CD14-positive monocyte (primary cell): ENCODE results near the gene HS6ST2. TPM values are rescaled to one million over a fixed set of nuclear protein-coding genes. Genes with fewer than 3 reads are reported as not detected.

Experiments
- DNase-seq, 3 donors: peaks; one replicate each; pipeline ENCODE4 v3.0.0-alpha.2; 2011 to 2022
- H2AFZ ChIP-seq: 2 replicates; pipeline ENCODE4 v1.6.0; 2012; ENCODE audit warnings: mild to moderate bottlenecking, low read depth, low read length, inconsistent platforms; ENCODE audit not compliant: insufficient read depth, poor library complexity, severe bottlenecking
- H3K27ac ChIP-seq, 2 donors: 1 replicate in 1 of 2; 2 replicates in 1 of 2; pipeline ENCODE4 v1.5.1; 2012 to 2013; ENCODE audit warnings: low read length in 2 of 2, control low read depth in 1 of 2, inconsistent platforms in 1 of 2, low read depth in 1 of 2, mild to moderate bottlenecking in 1 of 2
- H3K27me3 ChIP-seq, 2 donors: one replicate each; pipeline versions ENCODE4 v1.6.0 to v1.6.1; 2011 to 2013; ENCODE audit warnings: low read length in 2 of 2; ENCODE audit not compliant: control insufficient read depth in 2 of 2, insufficient read depth in 2 of 2
- H3K36me3 ChIP-seq, 2 donors: replicated peaks in 1 of 2; 1 replicate in 1 of 2; 2 replicates in 1 of 2; pipeline versions ENCODE4 v1.5.1 to v1.6.1; 2012 to 2013; ENCODE audit warnings: low read length in 2 of 2, control low read depth in 1 of 2, inconsistent platforms in 1 of 2, mild to moderate bottlenecking in 1 of 2; ENCODE audit not compliant: insufficient read depth in 2 of 2, control insufficient read depth in 1 of 2
- H3K4me1 ChIP-seq, 2 donors: 1 replicate in 1 of 2; 2 replicates in 1 of 2; pipeline versions ENCODE4 v1.5.1 to v1.6.1; 2012 to 2013; ENCODE audit warnings: low read length in 2 of 2, control low read depth in 1 of 2, inconsistent platforms in 1 of 2, mild to moderate bottlenecking in 1 of 2, moderate library complexity in 1 of 2; ENCODE audit not compliant: insufficient read depth in 2 of 2, control insufficient read depth in 1 of 2
- H3K4me2 ChIP-seq: replicated peaks from 2 replicates; pipeline ENCODE3; 2012; ENCODE audit warnings: low read length, moderate library complexity, mild to moderate bottlenecking; ENCODE audit not compliant: poor library complexity, severe bottlenecking; ENCODE audit errors: extremely low read depth
- H3K4me3 ChIP-seq, 3 experiments: fragments of 200-600 bp in 1 of 3; sonication (generic) in 1 of 3; replicated peaks in 1 of 3; 1 replicate in 2 of 3; 2 replicates in 1 of 3; pipeline ENCODE4 v1.5.1; 2011 to 2013; ENCODE audit warnings: low read length in 3 of 3, mild to moderate bottlenecking in 3 of 3, control low read depth in 2 of 3, low read depth in 2 of 3, inconsistent platforms in 1 of 3, moderate library complexity in 1 of 3
- H3K79me2 ChIP-seq: 2 replicates; pipeline ENCODE4 v1.6.0; 2012; ENCODE audit warnings: mild to moderate bottlenecking, control low read depth, inconsistent platforms, low read length, moderate library complexity; ENCODE audit not compliant: insufficient read depth
- H3K9ac ChIP-seq: 2 replicates; pipeline ENCODE4 v1.6.0; 2017; ENCODE audit warnings: low read length, mild to moderate bottlenecking; ENCODE audit not compliant: insufficient read depth, poor library complexity, severe bottlenecking
- H3K9me3 ChIP-seq, 2 donors: replicated peaks in 1 of 2; 1 replicate in 1 of 2; 2 replicates in 1 of 2; pipeline versions ENCODE4 v1.5.1 to v1.6.1; 2012 to 2013; ENCODE audit warnings: low read length in 2 of 2, control low read depth in 1 of 2; ENCODE audit not compliant: control insufficient read depth in 1 of 2, insufficient read depth in 1 of 2
- H4K20me1 ChIP-seq: 2 replicates; pipeline ENCODE4 v1.6.0; 2012; ENCODE audit warnings: mild to moderate bottlenecking, low read length, control low read depth, moderate library complexity; ENCODE audit not compliant: insufficient read depth
- H3K27ac Mint-ChIP-seq, 7 donors: one replicate each; pipeline ENCODE4 v1.8.0; 2020; ENCODE audit warnings: mild to moderate bottlenecking in 7 of 7, mixed read lengths in 7 of 7, moderate library complexity in 6 of 7, inconsistent platforms in 2 of 7
- H3K27me3 Mint-ChIP-seq, 3 donors: one replicate each; pipeline ENCODE4 v1.8.0; 2021 to 2022; ENCODE audit warnings: low read depth in 3 of 3, mild to moderate bottlenecking in 3 of 3, mixed read lengths in 3 of 3, moderate library complexity in 3 of 3, inconsistent platforms in 1 of 3
- H3K36me3 Mint-ChIP-seq, 2 donors: one replicate each; pipeline ENCODE4 v1.8.0; 2020; ENCODE audit warnings: mixed read lengths in 2 of 2, inconsistent platforms in 1 of 2, mild to moderate bottlenecking in 1 of 2
- H3K4me1 Mint-ChIP-seq: one replicate; pipeline ENCODE4 v1.8.0; 2020; ENCODE audit warnings: mild to moderate bottlenecking, mixed read lengths
- H3K4me3 Mint-ChIP-seq, 2 donors: one replicate each; pipeline ENCODE4 v1.8.0; 2020; ENCODE audit warnings: mild to moderate bottlenecking in 2 of 2, mixed read lengths in 2 of 2, moderate library complexity in 1 of 2
- H3K9me3 Mint-ChIP-seq, 7 donors: one replicate each; pipeline ENCODE4 v1.8.0; 2020 to 2022; ENCODE audit warnings: mixed read lengths in 7 of 7, mild to moderate bottlenecking in 6 of 7, moderate library complexity in 6 of 7, inconsistent platforms in 2 of 7
- WGBS: methylation state at CpG from one replicate; pipeline ENCODE4 v1.1.5; 2013; ENCODE audit warnings: missing lambda C conversion rate; ENCODE audit not compliant: insufficient coverage; 5-methylcytosine and 5-hydroxymethylcytosine counted together
- intact Hi-C, 2 donors: fragments of 100-400 bp; cut with micrococcal nuclease; formaldehyde crosslinking; loops; one replicate each; pipeline versions ENCODE4 v1.15.0 to v1.15.1; 2023
- polyA plus RNA-seq, 3 donors: library from polyadenylated mRNA; depleted of rRNA in 1 of 3; unstranded in 2 of 3; stranded (reverse) in 1 of 3; fragments of 300-500 nt in 2 of 3; fragments of >200 nt in 1 of 3; fragmentation: Illumina TruSeq in 2 of 3; gene quantifications; 1 replicate in 2 of 3; 2 replicates in 1 of 3; pipeline ENCODE4 v1.2.3, GENCODE V29; 2012 to 2021
- TF ChIP-seq, protein P1 (sequence below): fragments of 200-600 bp; IDR thresholded peaks from one replicate; pipeline ENCODE4 v1.8.0; 2022; ENCODE audit warnings: antibody characterized with exemption, mild to moderate bottlenecking

HS6ST2 gene
- polyA plus RNA-seq, 3 donors, result not detected

DNA sequence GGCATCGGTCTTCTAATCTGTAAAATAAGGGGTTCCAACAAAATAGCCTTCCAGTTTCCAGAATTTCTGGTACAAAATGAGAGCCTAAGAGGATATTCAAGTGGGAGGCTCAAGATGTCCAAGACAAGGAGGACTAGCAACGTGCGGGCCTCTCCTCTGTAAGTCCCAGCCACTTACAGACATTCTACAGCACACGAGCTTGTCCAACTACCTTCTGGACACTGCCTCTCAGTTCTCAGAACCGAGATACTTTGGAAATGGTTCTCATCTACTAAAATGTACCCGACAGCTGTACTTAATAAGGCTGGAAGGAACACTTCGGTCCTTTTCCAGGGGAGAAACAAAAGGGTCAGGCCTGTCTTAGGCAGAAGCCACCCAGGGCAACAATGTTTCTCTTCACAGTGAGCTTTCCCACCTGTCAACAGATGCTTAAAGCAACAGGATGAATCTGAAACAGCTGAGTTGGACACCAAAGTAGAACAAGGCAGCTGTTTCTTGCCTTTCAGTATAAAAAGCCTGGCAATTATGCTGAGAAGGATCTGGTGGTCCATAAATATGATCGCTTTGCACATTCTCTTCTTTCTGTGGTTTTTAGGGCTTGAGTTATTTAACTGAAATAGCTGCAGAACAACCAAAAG lies 127.0 kb downstream of the HS6ST2 start:
- TF ChIP-seq, protein P1, sequence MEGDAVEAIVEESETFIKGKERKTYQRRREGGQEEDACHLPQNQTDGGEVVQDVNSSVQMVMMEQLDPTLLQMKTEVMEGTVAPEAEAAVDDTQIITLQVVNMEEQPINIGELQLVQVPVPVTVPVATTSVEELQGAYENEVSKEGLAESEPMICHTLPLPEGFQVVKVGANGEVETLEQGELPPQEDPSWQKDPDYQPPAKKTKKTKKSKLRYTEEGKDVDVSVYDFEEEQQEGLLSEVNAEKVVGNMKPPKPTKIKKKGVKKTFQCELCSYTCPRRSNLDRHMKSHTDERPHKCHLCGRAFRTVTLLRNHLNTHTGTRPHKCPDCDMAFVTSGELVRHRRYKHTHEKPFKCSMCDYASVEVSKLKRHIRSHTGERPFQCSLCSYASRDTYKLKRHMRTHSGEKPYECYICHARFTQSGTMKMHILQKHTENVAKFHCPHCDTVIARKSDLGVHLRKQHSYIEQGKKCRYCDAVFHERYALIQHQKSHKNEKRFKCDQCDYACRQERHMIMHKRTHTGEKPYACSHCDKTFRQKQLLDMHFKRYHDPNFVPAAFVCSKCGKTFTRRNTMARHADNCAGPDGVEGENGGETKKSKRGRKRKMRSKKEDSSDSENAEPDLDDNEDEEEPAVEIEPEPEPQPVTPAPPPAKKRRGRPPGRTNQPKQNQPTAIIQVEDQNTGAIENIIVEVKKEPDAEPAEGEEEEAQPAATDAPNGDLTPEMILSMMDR, result no peak
- Histone ChIP-seq H3K4me2 (no peak overlapping the region), H3K27me3 (peaks cover 0 to 12% of the 10 kb centered on the region in 2 donors), H2AFZ (no peak overlapping the region), H3K9me3 (no peaks in the 10 kb centered on the region), H3K36me3 (no peaks in the 10 kb centered on the region), H3K27ac (no peak overlapping the region), H3K79me2 (no peaks in the 10 kb centered on the region), H3K4me3 (no peak overlapping the region), H3K9ac (no peak overlapping the region), H3K4me1 (no peaks in the 10 kb centered on the region), H4K20me1 (no peaks in the 10 kb centered on the region)
- H3K27ac Mint-ChIP-seq, result no peak overlapping the region
- no peaks in the 10 kb centered on the region for H3K4me1 Mint-ChIP-seq
- no peak overlapping the region for H3K4me3 Mint-ChIP-seq
- H3K9me3 Mint-ChIP-seq, result no peaks in the 10 kb centered on the region
- WGBS, result 100% methylated on average over 2 of the region's 8 CpGs
- H3K27me3 Mint-ChIP-seq, result peaks cover 0 to 7% (median 4%) of the 10 kb centered on the region in 3 donors
- no peak for DNase-seq
- intact Hi-C loops, result no loop called here
- no peaks in the 10 kb centered on the region for H3K36me3 Mint-ChIP-seq

GRCh38 chrX:132822634-132823012 lies 135.8 kb downstream of the HS6ST2 start:
- no peaks in the 10 kb centered on the region for H3K27me3 ChIP-seq
- intact Hi-C loops, result no loop called here
- no peaks in the 10 kb centered on the region for H3K36me3 ChIP-seq
- no peaks in the 10 kb centered on the region for H3K9me3 ChIP-seq
- no peak overlapping the region for H3K4me2 ChIP-seq
- Mint-ChIP-seq H3K4me3 (no peak overlapping the region), H3K27ac (no peak overlapping the region), H3K36me3 (no peaks in the 10 kb centered on the region), H3K4me1 (no peaks in the 10 kb centered on the region), H3K9me3 (no peaks in the 10 kb centered on the region), H3K27me3 (peaks cover 0 to 2% (median 2%) of the 10 kb centered on the region in 3 donors)
- H3K4me3 ChIP-seq, result no peak overlapping the region
- H3K9ac ChIP-seq, result no peak overlapping the region
- no peak for DNase-seq
- no peaks in the 10 kb centered on the region for H3K79me2 ChIP-seq
- H2AFZ ChIP-seq, result no peak overlapping the region
- no peaks in the 10 kb centered on the region for H3K4me1 ChIP-seq
- no CpG with 5 or more reads among the region's 2 CpGs for WGBS
- no peaks in the 10 kb centered on the region for H4K20me1 ChIP-seq
- no peak overlapping the region for H3K27ac ChIP-seq
- TF ChIP-seq, protein P1, result no peak
